NT2/D1 (cell line): Measurements from ENCODE around the gene NT5DC2.

Experiments used
- SUZ12 ChIP-seq: IDR thresholded peaks from 2 replicates; pipeline ENCODE4 v1.6.1; 2011; ENCODE audit not compliant: insufficient read length, insufficient read depth; ENCODE audit errors: extremely low read depth
- YY1 ChIP-seq: IDR thresholded peaks from 2 replicates; pipeline ENCODE4 v1.6.1; 2011; ENCODE audit not compliant: insufficient read length, insufficient read depth

DNA sequence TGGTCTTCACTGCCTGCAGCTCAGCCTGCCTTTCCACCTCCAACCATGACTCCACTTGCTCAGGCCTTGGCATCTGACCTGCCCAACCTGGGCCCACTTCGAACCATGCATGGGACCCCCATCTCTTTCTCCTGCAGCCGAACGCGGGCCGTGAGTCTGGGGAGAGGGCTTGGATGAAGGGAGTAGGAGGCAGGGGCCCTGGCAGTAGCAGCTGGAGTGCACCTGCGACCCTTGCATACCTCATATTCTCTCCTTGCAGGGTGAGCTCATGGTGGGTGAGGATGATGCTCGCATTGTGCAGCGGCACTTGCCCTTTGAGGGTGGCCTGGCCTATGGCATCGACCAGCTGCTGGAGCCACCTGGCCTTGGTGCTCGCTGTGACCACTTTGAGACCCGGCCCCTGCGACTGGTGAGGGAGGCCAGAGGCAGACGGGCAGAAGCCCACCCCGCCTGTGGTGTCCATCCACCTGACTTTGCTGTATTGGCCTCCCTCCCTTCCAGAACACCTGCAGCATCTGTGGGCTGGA, 13.5 kb downstream of the NT5DC2 start:
- TF ChIP-seq YY1 (no peak), SUZ12 (no peak)
